ENCODE measurements around the gene FHL3. TPM values are rescaled to one million over a fixed set of nuclear protein-coding genes. Genes with fewer than 3 reads are reported as not detected.

Gene FHL3
- total RNA-seq, 1 donor from 2014 or later, result 26.3 TPM

DNA sequence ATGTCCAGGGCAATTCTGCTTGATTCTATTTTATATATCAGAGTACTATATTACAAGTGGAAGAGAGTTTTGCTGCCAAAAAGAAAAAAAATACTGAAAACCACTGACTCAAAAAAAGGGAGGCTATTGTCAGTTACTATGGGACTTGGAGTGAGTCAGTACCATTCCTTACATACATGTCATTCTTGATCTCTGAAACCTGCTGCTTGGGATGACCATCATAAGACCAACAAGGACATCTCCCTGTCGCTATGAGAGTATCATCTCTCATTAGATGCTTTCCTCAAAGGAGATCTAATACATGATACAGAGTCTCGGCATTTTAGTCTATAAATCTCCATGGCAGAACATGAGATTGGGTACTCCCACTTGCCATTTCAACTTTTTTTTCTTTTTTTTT lies 46.6 kb downstream of the FHL3 start:
- intact Hi-C loops (cut with DNase I), result no loop called here

DNA sequence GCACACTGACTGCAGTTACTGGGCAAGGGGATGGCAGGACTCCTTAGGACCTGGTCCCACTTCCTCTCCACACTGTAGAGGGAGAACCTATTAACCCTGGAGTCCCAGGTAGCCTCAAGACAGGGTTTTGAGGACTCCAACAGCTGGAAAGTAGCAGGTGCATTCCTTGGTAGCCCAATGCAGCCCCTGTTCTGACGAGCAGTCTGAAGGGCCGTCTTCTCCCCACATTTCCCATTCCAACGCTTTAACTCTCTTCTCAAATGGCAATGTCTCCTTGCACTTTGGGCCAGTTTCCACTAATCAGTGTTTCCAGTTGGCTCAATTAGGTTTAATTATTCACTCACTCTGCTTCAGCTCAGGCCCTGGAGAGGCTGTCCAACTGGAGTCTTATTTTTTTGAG lies 49.6 kb downstream of the FHL3 start:
- TF ChIP-seq, protein P1, sequence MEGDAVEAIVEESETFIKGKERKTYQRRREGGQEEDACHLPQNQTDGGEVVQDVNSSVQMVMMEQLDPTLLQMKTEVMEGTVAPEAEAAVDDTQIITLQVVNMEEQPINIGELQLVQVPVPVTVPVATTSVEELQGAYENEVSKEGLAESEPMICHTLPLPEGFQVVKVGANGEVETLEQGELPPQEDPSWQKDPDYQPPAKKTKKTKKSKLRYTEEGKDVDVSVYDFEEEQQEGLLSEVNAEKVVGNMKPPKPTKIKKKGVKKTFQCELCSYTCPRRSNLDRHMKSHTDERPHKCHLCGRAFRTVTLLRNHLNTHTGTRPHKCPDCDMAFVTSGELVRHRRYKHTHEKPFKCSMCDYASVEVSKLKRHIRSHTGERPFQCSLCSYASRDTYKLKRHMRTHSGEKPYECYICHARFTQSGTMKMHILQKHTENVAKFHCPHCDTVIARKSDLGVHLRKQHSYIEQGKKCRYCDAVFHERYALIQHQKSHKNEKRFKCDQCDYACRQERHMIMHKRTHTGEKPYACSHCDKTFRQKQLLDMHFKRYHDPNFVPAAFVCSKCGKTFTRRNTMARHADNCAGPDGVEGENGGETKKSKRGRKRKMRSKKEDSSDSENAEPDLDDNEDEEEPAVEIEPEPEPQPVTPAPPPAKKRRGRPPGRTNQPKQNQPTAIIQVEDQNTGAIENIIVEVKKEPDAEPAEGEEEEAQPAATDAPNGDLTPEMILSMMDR (IDR thresholded peaks at IDR 0.05), result no peak
- TF ChIP-seq POLR2A (IDR thresholded peaks at IDR 0.05) (no peak), POLR2AphosphoS5 (IDR thresholded peaks at IDR 0.05; ENCODE audit: insufficient read depth in 1 of 2, low read depth in 1 of 2) (no peak)
- Histone ChIP-seq H3K4me3 (no peak overlapping the region), H3K4me1 (no peaks in the 10 kb centered on the region), H3K27me3 (no peaks in the 10 kb centered on the region), H3K9me3 (no peaks in the 10 kb centered on the region), H3K36me3 (peaks cover 0 to 30% of the 10 kb centered on the region in 2 donors), H3K27ac (no peak overlapping the region)
- no peak for DNase-seq (ENCODE audit: extremely low spot score in 2 of 2)
- intact Hi-C loops (cut with DNase I), result no loop called here

More for the DNA sequence above, 46.6 kb downstream of the FHL3 start:
- Histone ChIP-seq H3K27ac (no peak overlapping the region), H3K4me3 (no peak overlapping the region), H3K27me3 (no peaks in the 10 kb centered on the region), H3K9me3 (no peaks in the 10 kb centered on the region), H3K36me3 (peaks cover 0 to 37% of the 10 kb centered on the region in 2 donors), H3K4me1 (no peaks in the 10 kb centered on the region)
- DNase-seq (ENCODE audit: extremely low spot score in 2 of 2), result no peak
- TF ChIP-seq POLR2AphosphoS5 (IDR thresholded peaks at IDR 0.05; ENCODE audit: insufficient read depth in 1 of 2, low read depth in 1 of 2) (no peak), POLR2A (IDR thresholded peaks at IDR 0.05) (no peak)
- TF ChIP-seq, protein P1 (IDR thresholded peaks at IDR 0.05), result no peak

DNA sequence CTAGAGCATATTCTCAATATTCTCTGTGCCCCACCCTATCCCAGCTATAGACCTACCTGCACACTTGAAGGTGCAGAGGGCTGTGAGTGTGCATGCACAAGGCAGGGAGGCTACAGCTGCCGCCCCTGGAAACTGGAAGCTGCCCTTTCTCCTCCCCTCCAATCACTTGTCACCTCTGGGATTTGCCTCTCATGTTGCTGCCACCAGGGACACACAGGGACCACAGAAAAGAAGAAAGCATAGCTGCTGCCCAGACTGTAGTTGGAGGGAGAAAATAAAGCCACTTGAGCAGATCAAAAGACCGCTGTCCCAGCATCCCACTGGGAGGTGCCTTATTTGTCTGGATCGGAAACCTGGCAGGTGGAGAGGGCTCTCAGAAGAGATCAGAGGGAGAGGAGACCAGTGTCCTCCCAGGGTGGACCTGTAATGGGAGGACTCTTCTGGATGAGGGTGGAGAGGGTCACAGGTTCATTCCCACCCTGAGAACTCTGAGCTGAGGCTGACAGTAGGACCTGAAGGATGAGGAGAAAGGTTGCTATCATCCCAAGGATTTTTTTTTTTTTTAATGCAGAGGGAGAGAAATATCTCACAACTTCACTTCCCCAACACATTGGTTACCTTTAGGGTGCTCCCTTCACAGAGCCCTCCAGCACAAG lies 50.9 kb downstream of the FHL3 start:
- intact Hi-C loops (cut with DNase I), result no loop called here
- Histone ChIP-seq H3K36me3 (peaks cover 0 to 22% of the 10 kb centered on the region in 2 donors), H3K9me3 (no peaks in the 10 kb centered on the region), H3K27ac (no peak overlapping the region), H3K27me3 (no peaks in the 10 kb centered on the region), H3K4me3 (no peak overlapping the region), H3K4me1 (no peaks in the 10 kb centered on the region)
- TF ChIP-seq POLR2AphosphoS5 (IDR thresholded peaks at IDR 0.05; ENCODE audit: insufficient read depth in 1 of 2, low read depth in 1 of 2) (no peak), POLR2A (IDR thresholded peaks at IDR 0.05) (no peak)
- TF ChIP-seq, protein P1 (IDR thresholded peaks at IDR 0.05), result no peak
- no peak for DNase-seq (ENCODE audit: extremely low spot score in 2 of 2)

DNA sequence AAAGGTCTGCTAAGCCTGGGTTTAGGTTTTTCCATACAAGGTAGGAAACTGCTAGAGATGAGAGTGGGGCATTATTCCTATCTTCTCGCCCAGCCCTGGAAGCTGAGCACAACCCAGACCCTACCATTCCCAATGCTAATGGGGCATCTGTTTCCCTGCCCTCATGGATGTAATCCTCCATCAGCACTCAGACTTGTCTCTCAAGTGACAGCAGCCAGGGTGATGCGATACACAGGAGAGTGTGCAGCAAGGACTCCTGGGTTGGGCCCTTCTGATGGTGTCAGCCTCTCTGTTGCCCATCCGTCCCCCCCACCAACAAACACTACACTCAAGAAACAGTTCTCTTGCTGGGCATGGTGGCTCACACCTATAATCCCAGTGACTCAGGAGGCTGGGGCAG lies 52.6 kb downstream of the FHL3 start:
- H3K27me3 ChIP-seq, result no peaks in the 10 kb centered on the region
- H3K4me1 ChIP-seq, result no peaks in the 10 kb centered on the region
- H3K9me3 ChIP-seq, result no peaks in the 10 kb centered on the region
- no peak overlapping the region for H3K4me3 ChIP-seq
- DNase-seq (ENCODE audit: extremely low spot score in 2 of 2), result no peak
- intact Hi-C loops (cut with DNase I), result no loop called here
- no peak overlapping the region for H3K27ac ChIP-seq
- TF ChIP-seq POLR2AphosphoS5 (IDR thresholded peaks at IDR 0.05; ENCODE audit: insufficient read depth in 1 of 2, low read depth in 1 of 2), result no peak
- TF ChIP-seq, protein P1 (IDR thresholded peaks at IDR 0.05), result no peak
- H3K36me3 ChIP-seq, result peaks cover 0 to 5% of the 10 kb centered on the region in 2 donors

DNA sequence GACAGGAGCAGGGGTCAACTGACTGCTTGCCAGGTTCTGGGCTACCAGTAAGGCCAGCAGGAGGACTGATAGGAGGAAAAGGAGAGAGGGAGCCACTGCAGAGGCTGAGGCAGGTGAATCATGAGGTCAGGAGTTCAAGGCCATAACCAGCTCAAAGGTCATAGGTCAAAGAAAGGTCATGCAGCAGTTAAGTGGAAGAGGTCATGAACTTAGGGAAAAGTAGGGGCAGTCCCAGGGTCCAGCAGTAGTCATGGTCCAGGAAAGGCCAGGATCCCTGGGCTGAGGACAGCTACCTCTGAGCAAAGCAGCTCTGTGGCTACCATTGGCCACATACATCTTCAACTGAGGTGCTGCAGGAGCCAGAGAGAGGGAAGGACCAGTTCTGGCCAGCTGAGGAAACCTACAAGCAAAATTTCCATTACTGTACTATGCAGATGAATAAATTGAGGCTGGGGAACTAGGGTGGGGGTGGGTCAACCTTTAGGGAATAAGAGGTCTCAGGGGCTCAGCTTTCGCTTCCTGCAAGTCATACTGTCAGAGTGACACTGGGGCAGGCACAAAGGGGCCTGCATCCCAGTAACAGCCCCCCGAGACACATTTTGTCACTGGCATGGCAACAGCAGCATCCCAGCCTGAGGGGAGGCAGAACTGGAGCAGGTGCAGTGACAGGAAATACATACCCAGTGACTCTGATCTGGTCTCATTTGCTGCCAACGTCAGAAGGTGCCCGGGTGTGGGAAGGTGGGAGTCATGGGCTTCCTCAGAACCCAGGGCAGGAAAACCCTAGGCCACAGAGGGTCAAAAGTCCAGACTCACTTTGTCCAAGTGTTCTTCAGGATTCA lies 53.3 kb downstream of the FHL3 start:
- Histone ChIP-seq H3K9me3 (no peaks in the 10 kb centered on the region), H3K27me3 (no peaks in the 10 kb centered on the region), H3K27ac (no peak overlapping the region), H3K4me3 (no peak overlapping the region), H3K4me1 (peaks cover 5% of the 10 kb centered on the region), H3K36me3 (no peaks in the 10 kb centered on the region)
- TF ChIP-seq POLR2A (IDR thresholded peaks at IDR 0.05) (no peak), POLR2AphosphoS5 (IDR thresholded peaks at IDR 0.05; ENCODE audit: insufficient read depth in 1 of 2, low read depth in 1 of 2) (no peak)
- TF ChIP-seq, protein P1 (IDR thresholded peaks at IDR 0.05), result no peak
- no peak for DNase-seq (ENCODE audit: extremely low spot score in 2 of 2)
- intact Hi-C loops (cut with DNase I), result no loop called here

All from vagina (tissue), 2 donors.